GM13977 (cell line): ENCODE data around the gene GPR183.

Experiments used
- DNase-seq: peaks from one replicate; pipeline ENCODE4 v3.0.0; 2012; ENCODE audit warnings: low spot score
- CTCF ChIP-seq: IDR thresholded peaks from 2 replicates; pipeline ENCODE4 v1.5.1; 2012; ENCODE audit warnings: mild to moderate bottlenecking, control low read depth; ENCODE audit not compliant: insufficient read depth; ENCODE audit errors: extremely low read depth, missing control alignments
- in situ Hi-C: fragments of 300-500 bp; cut with MboI; formaldehyde crosslinking; loops from one replicate; pipeline ENCODE4 v1.12.0; 2022; ENCODE audit warnings: low sequenced_read_pairs, low pct_unique_long_range_greater_than_20kb, mixed read lengths, inconsistent platforms; ENCODE audit not compliant: unreplicated experiment

Gene GPR183

GRCh38 chr13:99307247-99307646, at the start of gene GPR183:
Gene GPR183 (minus strand): TSS chr13:99307399. CDS start chr13:99296145, 11,254 bp downstream.
- in situ Hi-C loops: no loop called here
- peak; percentile 75 for DNase-seq
- no peak for TF ChIP-seq CTCF

- no peak for TF ChIP-seq CTCF
- DNase-seq: peak; percentile 78
- in situ Hi-C loops: no loop called here
Measured at GRCh38 chr13:99356262-99357091, 49.3 kb upstream of the GPR183 start.

- TF ChIP-seq CTCF: no peak
- no peak for DNase-seq
- in situ Hi-C loops: no loop called here
Measured at GRCh38 chr13:99356012-99356261, 48.7 kb upstream of the GPR183 start.

GRCh38 chr13:99355267-99356011, 48.2 kb upstream of the GPR183 start:
- DNase-seq: no peak
- no peak for TF ChIP-seq CTCF
- in situ Hi-C loops: no loop called here

- DNase-seq: no peak
Measured at GRCh38 chr13:99354371-99354951, 47.3 kb upstream of the GPR183 start.

More at GRCh38 chr13:99354371-99354951, 47.3 kb upstream of the GPR183 start:
- peak; percentile 5 for TF ChIP-seq CTCF
- in situ Hi-C loops: no loop called here
